Measurements from ENCODE around the gene BEND2. TPM values are rescaled to one million over a fixed set of nuclear protein-coding genes. Genes with fewer than 3 reads are reported as not detected.

BEND2 gene
- polyA plus RNA-seq, 1 donor from 2014 or later, result not detected

- Histone ChIP-seq H3F3A (ENCODE audit: insufficient read depth, low read length, poor library complexity, severe bottlenecking) (no peaks in the 10 kb centered on the region), H3K27me3 (ENCODE audit: insufficient read depth, low read depth, low read length) (no peaks in the 10 kb centered on the region), H3K36me3 (ENCODE audit: insufficient read depth, low read length) (no peaks in the 10 kb centered on the region), H3K9me2 (ENCODE audit: insufficient read depth, low read length) (no peaks in the 10 kb centered on the region), H3K27ac (ENCODE audit: low read length) (no peak overlapping the region), H3K79me2 (replicated peaks; ENCODE audit: insufficient read depth, low read length) (no peaks in the 10 kb centered on the region), H4K20me1 (ENCODE audit: insufficient read depth) (no peaks in the 10 kb centered on the region), H3K9ac (ENCODE audit: low read length) (no peak overlapping the region), H3K9me3 (ENCODE audit: low read length) (no peaks in the 10 kb centered on the region), H2AFZ (ENCODE audit: low read depth, low read length) (no peak overlapping the region), H3K4me2 (ENCODE audit: low read length) (no peak overlapping the region), H3K4me3 (ENCODE audit: low read length) (no peak overlapping the region)
- no peak for TF ChIP-seq EP300 (conservative IDR thresholded peaks at IDR 0.05; ENCODE audit: poor library complexity, severe bottlenecking)
- TF ChIP-seq CTCF (IDR thresholded peaks at IDR 0.05; ENCODE audit: poor library complexity, severe bottlenecking), result no peak
- TF ChIP-seq POLR2AphosphoS5 (IDR thresholded peaks at IDR 0.05), result no peak
Measured at GRCh38 chrX:18133605-18134004, 87.1 kb downstream of the BEND2 start.

GRCh38 chrX:18129690-18130089 lies 91.0 kb downstream of the BEND2 start:
- no peak overlapping the region for H2AFZ ChIP-seq (ENCODE audit: low read depth, low read length)
- no peaks in the 10 kb centered on the region for H3K79me2 ChIP-seq (replicated peaks; ENCODE audit: insufficient read depth, low read length)
- H3K9me3 ChIP-seq (ENCODE audit: low read length), result no peaks in the 10 kb centered on the region
- TF ChIP-seq SMC3 (conservative IDR thresholded peaks at IDR 0.05; ENCODE audit: poor library complexity) (no peak), POLR2AphosphoS5 (IDR thresholded peaks at IDR 0.05) (no peak), REST (IDR thresholded peaks at IDR 0.05; ENCODE audit: borderline replicate concordance) (no peak), EZH2 (IDR thresholded peaks at IDR 0.05; ENCODE audit: borderline replicate concordance, insufficient read depth, low read length, poor library complexity, severe bottlenecking) (no peak), EP300 (conservative IDR thresholded peaks at IDR 0.05; ENCODE audit: poor library complexity, severe bottlenecking) (no peak)
- H3K27ac ChIP-seq (ENCODE audit: low read length), result no peak overlapping the region
- no peaks in the 10 kb centered on the region for H3K9me2 ChIP-seq (ENCODE audit: insufficient read depth, low read length)
- H4K20me1 ChIP-seq (ENCODE audit: insufficient read depth), result no peaks in the 10 kb centered on the region
- H3F3A ChIP-seq (ENCODE audit: insufficient read depth, low read length, poor library complexity, severe bottlenecking), result no peaks in the 10 kb centered on the region
- H3K9ac ChIP-seq (ENCODE audit: low read length), result no peak overlapping the region
- no peaks in the 10 kb centered on the region for H3K36me3 ChIP-seq (ENCODE audit: insufficient read depth, low read length)
- no peak overlapping the region for H3K4me3 ChIP-seq (ENCODE audit: low read length)
- H3K4me2 ChIP-seq (ENCODE audit: low read length), result no peak overlapping the region
- H3K27me3 ChIP-seq (ENCODE audit: insufficient read depth, low read depth, low read length), result no peaks in the 10 kb centered on the region

GRCh38 chrX:18126971-18127370 lies 93.7 kb downstream of the BEND2 start:
- Histone ChIP-seq H3K4me2 (ENCODE audit: low read length) (no peak overlapping the region), H3K9me3 (ENCODE audit: low read length) (no peaks in the 10 kb centered on the region), H4K20me1 (ENCODE audit: insufficient read depth) (no peaks in the 10 kb centered on the region), H3K9ac (ENCODE audit: low read length) (no peak overlapping the region), H3K27me3 (ENCODE audit: insufficient read depth, low read depth, low read length) (no peaks in the 10 kb centered on the region), H3K9me2 (ENCODE audit: insufficient read depth, low read length) (no peaks in the 10 kb centered on the region), H3K36me3 (ENCODE audit: insufficient read depth, low read length) (no peaks in the 10 kb centered on the region), H3F3A (ENCODE audit: insufficient read depth, low read length, poor library complexity, severe bottlenecking) (no peaks in the 10 kb centered on the region), H3K4me3 (ENCODE audit: low read length) (no peak overlapping the region), H3K79me2 (replicated peaks; ENCODE audit: insufficient read depth, low read length) (no peaks in the 10 kb centered on the region), H3K27ac (ENCODE audit: low read length) (no peak overlapping the region), H2AFZ (ENCODE audit: low read depth, low read length) (no peak overlapping the region)
- no peak for TF ChIP-seq RAD21 (conservative IDR thresholded peaks at IDR 0.05)
- TF ChIP-seq MXI1 (conservative IDR thresholded peaks at IDR 0.05; ENCODE audit: poor library complexity, severe bottlenecking), result no peak
- TF ChIP-seq EP300 (conservative IDR thresholded peaks at IDR 0.05; ENCODE audit: poor library complexity, severe bottlenecking), result no peak
- TF ChIP-seq TAF1 (IDR thresholded peaks at IDR 0.05; ENCODE audit: low read depth), result no peak
- TF ChIP-seq SMC3 (conservative IDR thresholded peaks at IDR 0.05; ENCODE audit: poor library complexity), result no peak
- TF ChIP-seq POLR2AphosphoS5 (IDR thresholded peaks at IDR 0.05), result no peak
- TF ChIP-seq EZH2 (IDR thresholded peaks at IDR 0.05; ENCODE audit: borderline replicate concordance, insufficient read depth, low read length, poor library complexity, severe bottlenecking), result no peak
- no peak for TF ChIP-seq REST (IDR thresholded peaks at IDR 0.05; ENCODE audit: borderline replicate concordance)
- TF ChIP-seq CTCF (IDR thresholded peaks at IDR 0.05; ENCODE audit: poor library complexity, severe bottlenecking), result no peak
